Activated T-helper 2 cell treated with anti-CD3 and anti-CD28 coated beads, Interferon-gamma antibody, Interleukin-2, Interleukin-4, amounts not matched to agents 10 μg/mL and 5 μg/mL and 100 μg/mL, durations not matched to agents 14 hours and 24 hours and 36 hours (primary cell): Measurements from ENCODE around the gene ZC3H12D. TPM values are rescaled to one million over a fixed set of nuclear protein-coding genes. Genes with fewer than 3 reads are reported as not detected.

ENCODE experiments used
- DNase-seq: peaks from one replicate; pipeline ENCODE4 v3.0.0; 2021; ENCODE audit warnings: low spot score
- H3K27ac Mint-ChIP-seq: one replicate; pipeline ENCODE4 v1.8.0; 2021; ENCODE audit warnings: mixed read lengths
- H3K27me3 Mint-ChIP-seq: one replicate; pipeline ENCODE4 v1.8.0; 2021; ENCODE audit warnings: low read depth, mixed read lengths
- H3K36me3 Mint-ChIP-seq: one replicate; pipeline ENCODE4 v1.8.0; 2021; ENCODE audit warnings: low read depth, mixed read lengths
- H3K4me1 Mint-ChIP-seq: one replicate; pipeline ENCODE4 v1.8.0; 2021; ENCODE audit warnings: low read depth, mixed read lengths
- H3K4me3 Mint-ChIP-seq: one replicate; pipeline ENCODE4 v1.8.0; 2021; ENCODE audit warnings: low read depth, mild to moderate bottlenecking, moderate library complexity, mixed read lengths
- H3K9me3 Mint-ChIP-seq: one replicate; pipeline ENCODE4 v1.8.0; 2021; ENCODE audit warnings: mixed read lengths
- intact Hi-C: fragments of 100-400 bp; cut with micrococcal nuclease; formaldehyde crosslinking; loops from one replicate; pipeline ENCODE4 v1.15.1; 2023
- total RNA-seq: library from RNA; stranded (reverse); gene quantifications from 2 replicates; pipeline ENCODE4 v1.2.3, GENCODE V29; 2022

Gene ZC3H12D
- total RNA-seq, 1 donor from 2014 or later: 15.6 TPM

DNA sequence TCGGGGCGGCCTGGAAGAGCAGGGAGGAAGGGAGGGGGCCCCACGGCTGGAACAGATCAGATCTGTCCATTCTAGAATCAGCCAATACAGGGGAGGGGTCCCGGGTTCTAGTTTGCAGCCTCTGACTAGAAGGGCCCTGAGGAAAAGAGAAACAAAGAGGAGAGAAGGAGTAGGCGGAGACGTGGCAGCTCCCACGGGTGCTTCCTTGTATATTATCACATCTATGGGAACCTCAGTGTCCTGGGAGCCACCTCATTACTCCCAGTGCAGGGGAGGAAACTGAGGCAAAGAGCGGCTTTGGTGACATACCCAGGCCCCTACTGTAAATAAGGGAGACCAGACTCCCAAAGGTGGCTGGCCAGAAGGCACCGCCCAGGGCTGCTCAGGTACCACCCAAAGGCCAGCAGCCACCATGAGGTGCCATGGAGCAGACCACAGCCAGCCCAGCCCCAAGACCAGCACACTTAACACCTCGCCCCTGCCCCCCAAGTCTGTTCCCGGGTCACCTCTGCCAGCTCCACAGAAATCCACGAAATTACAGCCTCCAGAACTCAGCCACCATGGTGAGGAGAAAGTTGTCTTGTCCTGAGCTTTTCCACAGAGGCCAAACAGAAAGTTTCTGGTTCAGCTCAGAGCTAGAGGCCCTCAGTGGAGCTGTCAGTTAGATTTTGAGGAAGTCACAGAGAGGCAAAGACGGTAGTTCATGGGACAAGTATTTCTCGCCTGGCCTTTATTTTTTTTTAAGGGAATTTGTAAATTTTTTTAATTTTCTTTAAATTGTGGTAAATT is 2.1 kb downstream of the ZC3H12D start:
- H3K4me3 Mint-ChIP-seq: peak overlapping the region; percentile 79
- peak; percentile 26 for DNase-seq
- peaks cover 45% of the 10 kb centered on the region for H3K4me1 Mint-ChIP-seq
- no peaks in the 10 kb centered on the region for H3K9me3 Mint-ChIP-seq
- peak overlapping the region; percentile 99 for H3K27ac Mint-ChIP-seq
- intact Hi-C loops: no loop called here
- H3K27me3 Mint-ChIP-seq: no peaks in the 10 kb centered on the region
- H3K36me3 Mint-ChIP-seq: peaks cover 25% of the 10 kb centered on the region

DNA sequence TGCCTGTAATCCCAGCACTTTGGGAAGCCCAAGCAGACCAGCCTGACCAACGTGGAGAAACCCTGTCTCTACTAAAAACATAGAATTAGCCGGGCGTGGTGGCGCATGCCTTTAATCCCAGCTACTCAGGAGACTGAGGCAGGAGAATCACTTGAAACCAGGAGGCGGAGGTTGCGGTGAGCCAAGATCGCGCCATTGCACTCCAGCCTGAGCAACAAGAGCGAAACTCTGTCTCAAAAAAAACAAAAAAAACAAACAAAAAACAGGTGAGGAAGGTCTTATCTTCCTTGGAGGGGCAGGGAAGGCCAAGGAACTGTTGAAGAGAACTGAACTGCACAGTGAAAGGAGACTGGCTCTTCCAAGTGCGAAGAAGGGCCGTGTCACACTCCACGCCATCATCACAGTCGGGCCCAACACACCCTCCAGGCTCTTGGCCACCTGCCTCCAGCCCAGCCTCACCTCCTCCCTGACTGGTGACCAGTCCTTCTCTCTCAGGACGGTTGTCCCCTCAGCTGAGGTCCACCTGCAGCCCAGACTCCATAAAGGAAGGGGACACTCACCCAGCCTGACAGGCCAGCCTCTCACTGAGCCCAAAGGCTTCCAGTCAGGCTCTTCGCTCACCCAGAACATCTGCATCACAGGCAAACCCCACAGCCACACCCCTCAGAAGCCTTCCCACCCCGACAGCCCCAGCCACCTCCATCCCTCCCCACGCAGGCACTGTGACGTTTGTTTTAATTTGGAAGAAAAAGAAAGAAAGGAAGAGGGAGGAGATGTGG is 4.1 kb downstream of the ZC3H12D start:
- H3K9me3 Mint-ChIP-seq: no peaks in the 10 kb centered on the region
- H3K4me1 Mint-ChIP-seq: peaks cover 46% of the 10 kb centered on the region
- H3K36me3 Mint-ChIP-seq: peaks cover 25% of the 10 kb centered on the region
- intact Hi-C loops: no loop called here
- DNase-seq: no peak
- H3K4me3 Mint-ChIP-seq: peak overlapping the region; percentile 79
- no peaks in the 10 kb centered on the region for H3K27me3 Mint-ChIP-seq
- peak overlapping the region; percentile 99 for H3K27ac Mint-ChIP-seq

DNA sequence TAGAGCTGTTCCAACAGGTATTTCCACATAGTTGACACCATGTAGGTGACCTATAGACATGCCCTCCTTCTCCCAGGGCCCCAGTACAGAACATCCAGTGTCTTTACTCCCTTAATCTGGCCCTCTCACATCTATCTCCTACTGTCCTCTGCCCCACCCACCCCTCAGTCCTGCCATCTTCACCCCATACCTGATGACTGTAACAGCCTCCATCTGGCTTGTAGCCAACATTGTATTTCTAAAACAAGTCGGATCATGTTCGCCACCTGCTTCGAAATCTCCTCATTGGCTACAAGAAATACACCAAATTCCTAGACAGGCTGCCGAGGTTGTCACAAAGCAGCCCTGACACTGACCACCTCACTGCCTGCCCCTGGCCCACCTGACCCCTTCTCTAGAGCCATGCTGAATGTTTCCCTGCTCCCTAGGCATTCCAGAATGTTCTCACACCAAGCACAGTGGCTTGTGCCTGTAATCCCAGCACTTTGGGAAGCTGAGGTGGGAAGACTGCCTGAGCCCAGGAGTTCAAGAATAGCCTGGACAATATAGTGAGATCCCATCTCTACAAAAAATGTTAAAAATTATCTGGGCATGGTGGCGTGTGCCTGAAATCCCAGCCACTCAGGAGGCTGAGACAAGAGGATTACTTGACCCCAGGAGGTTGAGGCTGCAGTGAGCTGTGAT is 6.0 kb downstream of the ZC3H12D start:
- H3K36me3 Mint-ChIP-seq: peaks cover 27% of the 10 kb centered on the region
- intact Hi-C loops: no loop called here
- peaks cover 34% of the 10 kb centered on the region for H3K4me1 Mint-ChIP-seq
- no peak for DNase-seq
- H3K27me3 Mint-ChIP-seq: no peaks in the 10 kb centered on the region
- no peak overlapping the region for H3K4me3 Mint-ChIP-seq
- no peaks in the 10 kb centered on the region for H3K9me3 Mint-ChIP-seq
- no peak overlapping the region for H3K27ac Mint-ChIP-seq

DNA sequence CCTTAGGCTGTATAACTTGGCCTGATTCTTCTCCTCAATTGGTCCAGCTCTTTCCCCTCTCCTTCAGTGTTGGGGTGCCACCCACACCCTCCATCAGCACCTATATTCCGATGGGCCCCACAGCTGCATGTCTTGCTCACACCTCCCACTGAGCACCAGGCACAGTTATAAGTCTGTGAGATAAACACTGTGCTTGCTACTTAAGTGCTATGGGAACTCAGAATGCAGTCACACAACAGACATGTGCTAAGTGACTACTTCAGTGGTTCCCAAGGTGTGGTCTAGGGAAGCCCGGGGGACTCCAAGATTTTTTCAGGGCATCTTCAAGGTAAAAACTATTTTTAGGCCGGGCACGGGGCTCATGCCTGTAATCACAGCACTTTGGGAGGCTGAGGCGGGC is 7.3 kb downstream of the ZC3H12D start:
- no peak for DNase-seq
- Mint-ChIP-seq H3K36me3 (peaks cover 34% of the 10 kb centered on the region), H3K4me3 (no peak overlapping the region), H3K9me3 (no peaks in the 10 kb centered on the region), H3K27ac (no peak overlapping the region), H3K27me3 (no peaks in the 10 kb centered on the region), H3K4me1 (peaks cover 32% of the 10 kb centered on the region)
- intact Hi-C loops: no loop called here

DNA sequence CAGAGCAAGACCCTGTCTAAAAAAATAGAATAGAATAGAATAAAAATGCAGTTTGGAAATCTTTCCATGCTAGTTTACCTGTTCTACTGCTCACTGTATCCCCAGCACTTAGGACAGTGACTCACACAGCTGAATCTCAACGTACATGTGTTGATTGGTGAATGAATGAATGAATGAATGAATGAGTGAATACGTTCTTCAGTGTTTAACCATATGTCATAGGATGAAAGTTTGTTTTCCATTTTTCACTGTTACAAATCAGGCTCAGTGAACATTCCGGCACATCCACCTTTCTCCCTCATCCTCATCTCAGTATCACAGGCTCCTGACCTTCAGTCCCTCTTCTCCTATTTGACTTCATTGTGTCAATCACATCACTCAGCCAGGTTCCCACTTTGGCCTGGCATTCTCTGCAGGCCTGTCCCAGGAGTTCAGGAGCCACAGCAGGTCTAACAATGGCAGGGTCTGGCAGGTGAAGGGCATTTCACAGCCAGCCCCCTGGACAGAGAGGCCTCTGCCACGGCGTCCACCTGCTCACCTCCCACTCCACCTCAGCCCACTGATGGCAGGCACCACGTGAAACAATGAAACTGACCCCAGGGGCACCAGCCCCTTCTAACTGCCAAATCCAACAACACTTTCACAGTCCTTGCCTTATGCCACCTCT is 7.9 kb downstream of the ZC3H12D start:
- Mint-ChIP-seq H3K4me3 (no peak overlapping the region), H3K9me3 (no peaks in the 10 kb centered on the region), H3K27me3 (no peaks in the 10 kb centered on the region), H3K36me3 (peaks cover 38% of the 10 kb centered on the region), H3K4me1 (peaks cover 33% of the 10 kb centered on the region), H3K27ac (no peak overlapping the region)
- DNase-seq: no peak
- intact Hi-C loops: no loop called here

DNA sequence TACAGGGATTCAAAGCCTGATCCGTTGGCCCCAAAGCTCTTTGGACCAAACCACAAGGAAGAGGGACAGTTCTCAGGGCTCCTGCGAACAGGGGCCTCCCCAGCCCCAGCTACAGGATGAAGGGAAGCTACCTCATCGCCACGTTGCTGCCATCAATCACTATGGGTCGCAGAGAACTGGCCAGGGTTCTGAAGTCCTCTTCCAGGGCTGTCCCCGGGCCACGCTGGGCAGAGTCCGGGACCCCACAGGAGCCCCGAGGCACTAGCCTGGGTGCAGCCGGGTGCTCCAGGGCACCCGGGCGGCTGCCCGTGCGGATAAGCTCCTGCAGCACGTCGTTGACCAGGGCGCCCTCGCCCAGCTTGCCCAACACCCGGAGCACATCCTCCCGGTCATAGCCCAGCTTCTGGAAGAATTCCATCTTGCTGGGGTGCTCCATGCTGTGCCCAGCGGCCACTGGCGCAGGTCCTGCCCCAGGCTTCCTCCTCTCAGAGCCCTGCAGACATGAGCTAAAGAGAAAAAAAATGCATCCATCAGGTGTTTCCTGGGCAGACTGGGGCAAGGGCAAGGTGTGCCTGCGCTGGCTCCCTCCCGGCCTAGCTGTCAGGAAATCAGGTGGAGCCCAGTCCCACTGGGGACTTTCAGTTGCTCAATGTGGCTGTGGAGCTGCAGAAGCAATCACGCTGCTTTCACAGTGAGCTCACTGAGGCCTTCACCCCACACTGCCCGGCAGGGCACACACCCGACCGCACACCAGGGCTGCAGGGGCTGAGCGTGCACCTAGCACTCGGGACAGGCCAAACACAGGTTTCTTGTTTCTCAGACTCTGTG is 10.5 kb downstream of the ZC3H12D start:
- no peak overlapping the region for H3K4me3 Mint-ChIP-seq
- no peak for DNase-seq
- intact Hi-C loops: no loop called here
- peaks cover 24% of the 10 kb centered on the region for H3K4me1 Mint-ChIP-seq
- no peaks in the 10 kb centered on the region for H3K27me3 Mint-ChIP-seq
- H3K27ac Mint-ChIP-seq: no peak overlapping the region
- no peaks in the 10 kb centered on the region for H3K9me3 Mint-ChIP-seq
- H3K36me3 Mint-ChIP-seq: peaks cover 35% of the 10 kb centered on the region

DNA sequence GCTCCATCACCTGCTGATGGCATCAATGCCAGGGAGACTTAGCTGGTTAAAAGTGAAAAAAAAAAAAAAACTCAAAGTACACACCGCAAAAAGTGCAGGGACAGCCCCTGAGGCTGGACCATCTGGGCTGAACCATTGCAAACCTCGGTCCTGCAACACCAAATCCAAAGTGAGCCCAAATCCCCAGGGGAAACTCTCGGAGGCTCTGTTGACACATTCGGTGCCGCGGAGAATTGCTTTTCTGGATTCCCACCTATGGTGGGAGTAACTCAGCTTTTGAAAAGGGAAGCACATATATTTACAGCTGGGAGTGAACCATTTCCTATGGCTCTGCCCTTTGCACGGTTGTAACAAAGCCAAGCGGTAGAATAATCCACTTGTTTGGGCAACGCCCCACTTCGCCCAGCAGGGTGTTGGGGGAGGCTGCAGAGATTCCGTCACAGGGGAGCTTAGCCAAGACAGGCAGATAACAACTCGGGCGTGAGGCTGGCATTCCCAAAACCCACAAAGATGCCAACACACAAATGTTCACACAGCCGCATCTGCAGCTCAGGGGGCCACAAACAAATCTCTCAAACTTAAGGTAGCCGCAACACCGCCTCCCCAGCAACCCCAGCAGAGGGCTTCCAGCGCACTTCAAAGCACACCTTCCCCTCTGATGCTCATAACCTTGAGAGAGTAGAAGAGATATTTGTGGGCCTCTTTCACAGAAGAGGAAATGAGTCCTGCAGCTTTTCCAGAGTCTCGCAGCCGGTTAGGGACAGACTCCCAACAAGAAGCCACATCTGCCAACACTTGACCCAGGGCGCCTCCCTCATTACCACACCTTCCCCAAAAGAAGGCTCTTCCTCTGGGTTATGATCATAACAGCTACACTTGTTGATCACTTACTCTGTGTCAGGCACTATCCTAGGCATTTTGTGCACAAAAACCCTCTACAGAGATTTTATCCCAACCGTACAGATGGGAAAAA is 11.4 kb downstream of the ZC3H12D start:
- no peak overlapping the region for H3K4me3 Mint-ChIP-seq
- H3K27ac Mint-ChIP-seq: no peak overlapping the region
- H3K4me1 Mint-ChIP-seq: peaks cover 27% of the 10 kb centered on the region
- H3K9me3 Mint-ChIP-seq: no peaks in the 10 kb centered on the region
- DNase-seq: no peak
- H3K36me3 Mint-ChIP-seq: peaks cover 26% of the 10 kb centered on the region
- intact Hi-C loops: no loop called here
- H3K27me3 Mint-ChIP-seq: no peaks in the 10 kb centered on the region

DNA sequence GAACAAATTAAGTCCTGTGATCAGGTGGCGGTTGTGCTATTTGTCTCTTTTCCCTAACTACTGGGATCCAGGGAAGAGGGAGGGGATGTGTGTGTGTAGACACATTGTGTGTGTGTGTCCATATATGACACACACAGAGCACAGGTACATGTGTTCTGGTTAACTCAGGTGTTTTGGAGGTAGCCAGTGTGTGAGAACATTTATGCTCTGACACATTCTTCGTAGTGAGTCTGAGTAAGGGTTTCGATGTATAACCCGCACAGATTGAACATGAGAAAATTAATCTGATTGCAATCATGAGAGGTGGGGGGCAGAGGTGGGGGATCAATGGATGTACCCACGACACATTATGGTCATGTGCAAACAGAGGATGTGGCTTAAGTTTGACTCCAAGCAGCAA is 12.6 kb downstream of the ZC3H12D start:
- Mint-ChIP-seq H3K4me3 (no peak overlapping the region), H3K27ac (no peak overlapping the region), H3K27me3 (no peaks in the 10 kb centered on the region), H3K4me1 (peaks cover 27% of the 10 kb centered on the region), H3K9me3 (no peaks in the 10 kb centered on the region), H3K36me3 (peaks cover 26% of the 10 kb centered on the region)
- intact Hi-C loops: no loop called here
- DNase-seq: no peak

DNA sequence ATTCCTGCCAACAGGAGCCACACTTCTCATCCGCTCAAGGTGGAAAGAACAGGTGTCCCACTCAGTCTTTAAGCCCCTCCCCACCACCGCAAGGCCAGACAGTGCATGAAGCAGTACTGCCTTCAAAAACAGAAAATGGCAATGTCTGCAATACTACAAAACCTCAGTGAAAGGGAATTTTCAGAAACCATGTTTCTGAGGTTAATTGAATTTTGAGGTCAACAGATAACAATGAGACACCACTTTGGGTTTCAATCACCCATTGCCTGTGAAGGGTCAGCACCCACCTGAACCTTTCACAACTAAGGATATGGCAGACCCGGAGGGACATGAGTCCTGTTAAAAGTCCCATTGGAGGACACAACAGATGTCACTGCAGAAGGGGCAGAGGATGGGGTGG is 13.0 kb downstream of the ZC3H12D start:
- Mint-ChIP-seq H3K27me3 (no peaks in the 10 kb centered on the region), H3K4me3 (no peak overlapping the region), H3K36me3 (peaks cover 26% of the 10 kb centered on the region), H3K27ac (no peak overlapping the region), H3K9me3 (no peaks in the 10 kb centered on the region), H3K4me1 (peaks cover 27% of the 10 kb centered on the region)
- no peak for DNase-seq
- intact Hi-C loops: no loop called here

DNA sequence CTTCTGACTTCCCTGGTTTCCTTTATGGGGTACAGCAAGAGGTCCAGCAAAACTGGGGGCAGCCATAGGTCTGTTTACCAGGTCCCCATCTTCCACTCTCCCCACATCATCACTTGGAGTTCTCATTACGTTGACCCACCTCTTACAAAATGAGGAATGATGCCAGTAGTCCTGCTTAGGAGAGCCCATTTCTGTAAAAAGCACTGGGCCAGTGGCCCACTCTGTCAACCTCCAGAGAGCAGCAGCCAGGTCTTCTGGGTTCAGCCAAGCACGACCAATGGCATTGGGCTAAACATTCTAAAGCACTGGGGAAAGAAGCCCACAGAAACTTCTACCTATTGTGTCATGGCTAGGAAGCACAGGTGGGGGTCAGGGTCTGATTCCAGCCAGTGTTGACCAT is 13.9 kb downstream of the ZC3H12D start:
- H3K36me3 Mint-ChIP-seq: peaks cover 26% of the 10 kb centered on the region
- H3K9me3 Mint-ChIP-seq: no peaks in the 10 kb centered on the region
- H3K27me3 Mint-ChIP-seq: no peaks in the 10 kb centered on the region
- intact Hi-C loops: no loop called here
- DNase-seq: no peak
- H3K4me1 Mint-ChIP-seq: peaks cover 27% of the 10 kb centered on the region
- no peak overlapping the region for H3K4me3 Mint-ChIP-seq
- H3K27ac Mint-ChIP-seq: no peak overlapping the region

DNA sequence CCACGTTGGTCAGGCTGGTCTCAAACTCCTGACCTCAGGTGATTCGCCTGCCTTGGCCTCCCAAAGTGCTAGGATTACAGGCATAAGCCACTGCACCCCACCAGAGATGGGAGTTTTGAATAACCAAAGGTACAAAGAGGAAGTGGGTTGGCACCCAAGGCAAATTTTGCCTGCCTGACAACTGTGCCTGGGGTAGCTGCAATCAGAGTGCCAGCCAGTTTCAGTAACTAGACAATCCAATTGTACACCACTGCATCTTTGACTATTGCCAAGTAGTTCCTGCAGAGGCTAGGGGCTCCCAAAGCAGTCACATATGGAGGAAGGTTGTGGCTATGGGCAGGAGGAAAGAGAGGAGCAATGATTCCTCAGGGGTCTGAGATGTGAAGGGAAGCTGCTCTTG is 16.6 kb downstream of the ZC3H12D start:
- intact Hi-C loops: no loop called here
- no peak overlapping the region for H3K4me3 Mint-ChIP-seq
- peaks cover 23% of the 10 kb centered on the region for H3K36me3 Mint-ChIP-seq
- H3K4me1 Mint-ChIP-seq: peaks cover 29% of the 10 kb centered on the region
- no peak overlapping the region for H3K27ac Mint-ChIP-seq
- H3K9me3 Mint-ChIP-seq: no peaks in the 10 kb centered on the region
- H3K27me3 Mint-ChIP-seq: no peaks in the 10 kb centered on the region
- DNase-seq: no peak
